GM21528 (cell line): ENCODE measurements around the gene HSD11B2.

ENCODE experiments used
- ATAC-seq: cut with Tn5 transposase; IDR thresholded peaks from one replicate; pipeline ENCODE4 v1.9.1; 2021; ENCODE audit warnings: mild to moderate bottlenecking, moderate library complexity; ENCODE audit not compliant: unreplicated experiment, low FRiP score

HSD11B2 gene

GRCh38 chr16:67431775-67432505, 1.0 kb downstream of the HSD11B2 start:
- no peak for ATAC-seq

- no peak for ATAC-seq
These were observed 1.6 kb downstream of the HSD11B2 start for GRCh38 chr16:67432506-67432890.

- no peak for ATAC-seq
These were observed 2.3 kb downstream of the HSD11B2 start for GRCh38 chr16:67433131-67433719.

- no peak for ATAC-seq
These were observed 4.8 kb downstream of the HSD11B2 start for GRCh38 chr16:67435758-67436164.

GRCh38 chr16:67436640-67437193, 5.8 kb downstream of the HSD11B2 start:
- ATAC-seq: no peak

- no peak for ATAC-seq
These were observed 6.6 kb downstream of the HSD11B2 start for GRCh38 chr16:67437513-67437912.

GRCh38 chr16:67438098-67438791, 7.3 kb downstream of the HSD11B2 start:
- ATAC-seq: no peak

- no peak for ATAC-seq
These were observed 8.0 kb downstream of the HSD11B2 start for GRCh38 chr16:67438824-67439393.

- ATAC-seq: no peak
These were observed 10.4 kb downstream of the HSD11B2 start for GRCh38 chr16:67441271-67441753.

GRCh38 chr16:67441907-67442306, 11.0 kb downstream of the HSD11B2 start:
- ATAC-seq: no peak

- no peak for ATAC-seq
These were observed 11.8 kb downstream of the HSD11B2 start for GRCh38 chr16:67442581-67443255.

GRCh38 chr16:67443265-67443664, 12.3 kb downstream of the HSD11B2 start:
- ATAC-seq: no peak

- no peak for ATAC-seq
These were observed 13.6 kb downstream of the HSD11B2 start for GRCh38 chr16:67444259-67445125.

GRCh38 chr16:67445126-67445426, 14.2 kb downstream of the HSD11B2 start:
- ATAC-seq: no peak

GRCh38 chr16:67445441-67445912, 14.6 kb downstream of the HSD11B2 start:
- no peak for ATAC-seq

- ATAC-seq: no peak
These were observed 15.3 kb downstream of the HSD11B2 start for GRCh38 chr16:67445913-67446907.

- ATAC-seq: no peak
These were observed 16.1 kb downstream of the HSD11B2 start for GRCh38 chr16:67446968-67447507.

GRCh38 chr16:67447508-67448076, 16.7 kb downstream of the HSD11B2 start:
- no peak for ATAC-seq
